B cell (primary cell): ENCODE data around the gene TMEM232. TPM values are rescaled to one million over a fixed set of nuclear protein-coding genes. Genes with fewer than 3 reads are reported as not detected.

Experiments
- ATAC-seq: fragments of 200-7000 bp; cut with Tn5 transposase; one replicate; pipeline ENCODE4 v1.10.0; 2021; ENCODE audit warnings: low read depth, mild to moderate bottlenecking, moderate number of reproducible peaks, moderate library complexity
- CTCF ChIA-PET: fragments of 350-600 bp; sonication (Branson Sonifier 250); formaldehyde crosslinking; loops from one replicate; lab custom pipeline; 2021; ENCODE audit warnings: antibody characterized with exemption, inconsistent platforms; lab: Charles Lee
- POLR2A ChIA-PET: fragments of 350-600 bp; sonication (Branson Sonifier 250); formaldehyde crosslinking; loops from one replicate; lab custom pipeline; 2021; ENCODE audit warnings: antibody characterized with exemption; lab: Charles Lee
- DNase-seq: peaks from one replicate; pipeline ENCODE4 v3.0.0; 2013
- H2AFZ ChIP-seq: 2 replicates; pipeline ENCODE4 v1.6.1; 2012; ENCODE audit warnings: mild to moderate bottlenecking, low read depth, low read length; ENCODE audit not compliant: insufficient read depth, poor library complexity, severe bottlenecking
- H3K27ac ChIP-seq, 2 donors: 1 replicate in 1 of 2; 2 replicates in 1 of 2; pipeline ENCODE4 v1.5.1; 2012 to 2013; ENCODE audit warnings: low read length in 2 of 2, mild to moderate bottlenecking in 2 of 2, moderate library complexity in 1 of 2
- H3K27me3 ChIP-seq, 4 experiments: fragments of 200-600 bp in 1 of 4; sonication (generic) in 1 of 4; replicated peaks in 1 of 4; 1 replicate in 2 of 4; 2 replicates in 2 of 4; pipeline versions ENCODE4 v1.6.1 to v1.7.0; 2013 to 2016; ENCODE audit warnings: low read length in 3 of 4, mild to moderate bottlenecking in 2 of 4, mixed read lengths in 1 of 4, moderate library complexity in 1 of 4; ENCODE audit not compliant: insufficient read depth in 4 of 4, control insufficient read depth in 3 of 4; ENCODE audit errors: control extremely low read depth in 1 of 4
- H3K36me3 ChIP-seq, 2 experiments: replicated peaks in 1 of 2; 1 replicate in 1 of 2; 2 replicates in 1 of 2; pipeline versions ENCODE4 v1.6.1 to v1.7.1; 2013; ENCODE audit warnings: low read length in 1 of 2; ENCODE audit not compliant: insufficient read depth in 2 of 2, control insufficient read depth in 1 of 2; ENCODE audit errors: control extremely low read depth in 1 of 2, extremely low read depth in 1 of 2
- H3K4me1 ChIP-seq, 2 donors: fragments of 200-600 bp in 1 of 2; sonication (generic) in 1 of 2; 1 replicate in 1 of 2; 2 replicates in 1 of 2; pipeline versions ENCODE4 v1.5.1 to v1.6.1; 2013 to 2017; ENCODE audit warnings: low read length in 2 of 2; ENCODE audit not compliant: control insufficient read depth in 2 of 2, insufficient read depth in 2 of 2
- H3K4me2 ChIP-seq: replicated peaks from 2 replicates; pipeline ENCODE3; 2012; ENCODE audit warnings: mild to moderate bottlenecking, low read depth, low read length; ENCODE audit not compliant: poor library complexity, severe bottlenecking
- H3K4me3 ChIP-seq, 5 experiments: fragments of 200-600 bp in 1 of 5; sonication (generic) in 1 of 5; 1 replicate in 3 of 5; 2 replicates in 2 of 5; pipeline versions ENCODE4 v1.5.1 to v1.7.0; 2011 to 2016; ENCODE audit warnings: low read length in 4 of 5, mild to moderate bottlenecking in 4 of 5, low read depth in 2 of 5, control low read depth in 1 of 5, moderate library complexity in 1 of 5; ENCODE audit not compliant: insufficient read depth in 1 of 5; ENCODE audit errors: control extremely low read depth in 1 of 5, extremely low read depth in 1 of 5
- H3K79me2 ChIP-seq: fragments of 200-600 bp; sonication (generic); one replicate; pipeline ENCODE4 v1.6.0; 2016; ENCODE audit warnings: low read length; ENCODE audit not compliant: control insufficient read depth, insufficient read depth
- H3K9ac ChIP-seq: fragments of 200-600 bp; sonication (generic); 2 replicates; pipeline ENCODE4 v1.6.1; 2017; ENCODE audit warnings: mild to moderate bottlenecking, low read length, moderate library complexity
- H3K9me3 ChIP-seq, 3 donors: one replicate each; pipeline versions ENCODE4 v1.6.1 to v1.7.1; 2013; ENCODE audit warnings: low read length in 2 of 3; ENCODE audit not compliant: control insufficient read depth in 2 of 3, insufficient read depth in 1 of 3; ENCODE audit errors: control extremely low read depth in 1 of 3
- H4K20me1 ChIP-seq: 2 replicates; pipeline ENCODE4 v1.6.0; 2012; ENCODE audit warnings: mild to moderate bottlenecking, low read length; ENCODE audit not compliant: insufficient read depth, control insufficient read depth, poor library complexity, severe bottlenecking
- H3K27ac Mint-ChIP-seq: one replicate; pipeline ENCODE4 v1.8.0; 2021; ENCODE audit warnings: mixed read lengths
- H3K27me3 Mint-ChIP-seq: one replicate; pipeline ENCODE4 v1.8.0; 2021; ENCODE audit warnings: mixed read lengths
- H3K4me1 Mint-ChIP-seq: one replicate; pipeline ENCODE4 v1.8.0; 2021; ENCODE audit warnings: mixed read lengths
- H3K4me3 Mint-ChIP-seq: one replicate; pipeline ENCODE4 v1.8.0; 2021; ENCODE audit warnings: mixed read lengths
- H3K9me3 Mint-ChIP-seq: one replicate; pipeline ENCODE4 v1.8.0; 2022; ENCODE audit warnings: mixed read lengths; ENCODE audit not compliant: insufficient read depth
- EZH2 ChIP-seq: IDR thresholded peaks from 2 replicates; pipeline ENCODE4 v1.6.1; 2012; ENCODE audit warnings: borderline replicate concordance, low read depth, mild to moderate bottlenecking, moderate library complexity, low read length; ENCODE audit not compliant: insufficient read depth, poor library complexity, severe bottlenecking
- WGBS: methylation state at CpG from one replicate; pipeline ENCODE4 v1.1.5; 2013; ENCODE audit warnings: missing lambda C conversion rate; ENCODE audit not compliant: insufficient coverage; 5-methylcytosine and 5-hydroxymethylcytosine counted together
- intact Hi-C: fragments of 100-400 bp; cut with micrococcal nuclease; formaldehyde crosslinking; loops from one replicate; pipeline ENCODE4 v1.10.0; 2022
- polyA plus RNA-seq: library from polyadenylated mRNA; depleted of rRNA; stranded (reverse); fragments of >200 nt; gene quantifications from 2 replicates; pipeline ENCODE4 v1.2.3, GENCODE V29; 2012
- total RNA-seq, 2 donors: library from RNA; stranded (reverse); fragments of 120-200 nt in 1 of 2; gene quantifications; 1 replicate in 1 of 2; 2 replicates in 1 of 2; pipeline versions ENCODE4 v1.2.3 to v1.2.4, GENCODE V29; 2013 to 2022
- TF ChIP-seq, protein P1 (sequence below): fragments of 200-600 bp; IDR thresholded peaks from one replicate; pipeline ENCODE4 v1.8.0; 2022; ENCODE audit warnings: antibody characterized with exemption, mild to moderate bottlenecking

Gene TMEM232
- total and polyA plus RNA-seq, 2 donors (not counting 1 experiment from before 2014, with no cell fraction given), result 0.49 to 2.9 TPM

DNA sequence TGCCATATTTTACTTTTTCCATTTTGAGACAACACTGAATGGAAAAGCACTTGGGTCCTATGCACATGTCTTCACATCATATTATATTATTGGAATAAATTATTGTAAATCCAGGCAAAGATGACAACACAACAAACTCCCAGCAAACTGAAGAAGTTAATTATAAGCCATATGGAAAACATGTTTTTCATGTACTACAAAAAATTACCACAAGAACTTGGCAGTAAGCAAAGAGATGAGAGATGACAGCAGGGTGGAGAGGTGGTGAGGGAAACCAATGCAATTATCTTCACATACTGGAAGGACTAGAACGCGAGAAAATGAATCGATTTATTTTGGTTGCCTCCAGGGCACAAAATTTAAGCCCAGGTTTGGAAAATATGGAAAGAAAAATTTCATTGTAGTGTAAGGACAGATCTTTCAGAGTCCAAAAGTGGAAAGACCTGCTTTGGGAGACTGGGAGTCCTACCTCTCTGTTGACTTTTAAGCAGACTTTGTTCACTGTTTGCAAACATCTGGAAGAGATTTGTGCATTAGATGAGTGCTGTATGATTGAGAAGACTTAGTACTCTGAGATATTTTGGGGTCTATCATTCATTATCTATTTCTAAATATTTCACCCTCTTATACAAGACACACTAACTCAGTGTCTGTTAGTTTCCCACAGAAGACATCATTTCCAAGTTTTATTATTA is 138.0 kb downstream of the TMEM232 start:
- H3K4me3 ChIP-seq, result no peak overlapping the region
- no peak overlapping the region for H3K4me3 Mint-ChIP-seq
- intact Hi-C loops, result no loop called here

DNA sequence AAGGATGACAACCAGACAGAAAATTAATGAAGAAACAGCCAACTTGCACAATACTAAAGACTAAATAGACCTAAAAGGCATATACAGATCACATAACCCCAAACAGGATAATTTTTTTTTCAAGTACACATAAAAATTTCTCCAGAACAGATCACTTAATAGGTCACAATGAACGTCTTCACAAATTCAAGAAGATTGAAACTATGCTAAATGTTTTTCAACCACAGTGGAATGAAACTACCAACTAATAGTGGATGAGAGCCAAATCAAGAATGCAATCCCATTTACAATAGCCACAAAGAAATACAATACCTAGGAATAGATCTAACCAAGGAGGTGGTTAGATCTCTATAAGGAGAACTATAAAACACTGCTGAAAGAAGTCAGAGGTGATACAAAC is 145.8 kb downstream of the TMEM232 start:
- no peaks in the 10 kb centered on the region for H3K27me3 Mint-ChIP-seq
- Histone ChIP-seq H4K20me1 (no peaks in the 10 kb centered on the region), H3K4me1 (no peaks in the 10 kb centered on the region), H3K27me3 (no peaks in the 10 kb centered on the region), H3K9ac (no peak overlapping the region), H3K27ac (no peak overlapping the region), H3K79me2 (no peaks in the 10 kb centered on the region), H2AFZ (no peak overlapping the region), H3K9me3 (no peaks in the 10 kb centered on the region), H3K36me3 (no peaks in the 10 kb centered on the region), H3K4me3 (no peak overlapping the region), H3K4me2 (no peak overlapping the region)
- no peak overlapping the region for H3K4me3 Mint-ChIP-seq
- ATAC-seq (no peak), DNase-seq (no peak)
- WGBS, result no CpG with 5 or more reads among the region's 1 CpG
- no peak overlapping the region for H3K27ac Mint-ChIP-seq
- ChIA-PET CTCF (no interaction called here), POLR2A (no interaction called here)
- intact Hi-C loops, result no loop called here
- TF ChIP-seq, protein P1, sequence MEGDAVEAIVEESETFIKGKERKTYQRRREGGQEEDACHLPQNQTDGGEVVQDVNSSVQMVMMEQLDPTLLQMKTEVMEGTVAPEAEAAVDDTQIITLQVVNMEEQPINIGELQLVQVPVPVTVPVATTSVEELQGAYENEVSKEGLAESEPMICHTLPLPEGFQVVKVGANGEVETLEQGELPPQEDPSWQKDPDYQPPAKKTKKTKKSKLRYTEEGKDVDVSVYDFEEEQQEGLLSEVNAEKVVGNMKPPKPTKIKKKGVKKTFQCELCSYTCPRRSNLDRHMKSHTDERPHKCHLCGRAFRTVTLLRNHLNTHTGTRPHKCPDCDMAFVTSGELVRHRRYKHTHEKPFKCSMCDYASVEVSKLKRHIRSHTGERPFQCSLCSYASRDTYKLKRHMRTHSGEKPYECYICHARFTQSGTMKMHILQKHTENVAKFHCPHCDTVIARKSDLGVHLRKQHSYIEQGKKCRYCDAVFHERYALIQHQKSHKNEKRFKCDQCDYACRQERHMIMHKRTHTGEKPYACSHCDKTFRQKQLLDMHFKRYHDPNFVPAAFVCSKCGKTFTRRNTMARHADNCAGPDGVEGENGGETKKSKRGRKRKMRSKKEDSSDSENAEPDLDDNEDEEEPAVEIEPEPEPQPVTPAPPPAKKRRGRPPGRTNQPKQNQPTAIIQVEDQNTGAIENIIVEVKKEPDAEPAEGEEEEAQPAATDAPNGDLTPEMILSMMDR, result no peak
- TF ChIP-seq EZH2, result no peak
- peaks cover 3% of the 10 kb centered on the region for H3K9me3 Mint-ChIP-seq
- H3K4me1 Mint-ChIP-seq, result no peaks in the 10 kb centered on the region

More for the DNA sequence above, 138.0 kb downstream of the TMEM232 start:
- Histone ChIP-seq H3K27ac (no peak overlapping the region), H2AFZ (no peak overlapping the region), H3K9me3 (no peaks in the 10 kb centered on the region), H3K9ac (no peak overlapping the region), H3K36me3 (no peaks in the 10 kb centered on the region), H3K27me3 (no peaks in the 10 kb centered on the region), H4K20me1 (no peaks in the 10 kb centered on the region), H3K4me2 (no peak overlapping the region), H3K79me2 (no peaks in the 10 kb centered on the region), H3K4me1 (no peaks in the 10 kb centered on the region)
- POLR2A ChIA-PET, result no interaction called here
- Mint-ChIP-seq H3K9me3 (no peaks in the 10 kb centered on the region), H3K27me3 (no peaks in the 10 kb centered on the region), H3K27ac (no peak overlapping the region), H3K4me1 (no peaks in the 10 kb centered on the region)
- no peak for DNase-seq
- TF ChIP-seq EZH2, result no peak
- TF ChIP-seq, protein P1, result no peak
- no peak for ATAC-seq
- CTCF ChIA-PET, result no interaction called here
- WGBS, result 92% methylated on average over 3 of the region's 3 CpGs
